PFSK-1 (cell line): ENCODE data around the gene IRF6.

Source experiments
- POLR2AphosphoS5 ChIP-seq: IDR thresholded peaks from 2 replicates; pipeline ENCODE4 v1.6.1; 2012; ENCODE audit warnings: low read depth, mild to moderate bottlenecking, control low read depth, low read length, moderate library complexity
- TF ChIP-seq, protein P1 (sequence below), 2 experiments: IDR thresholded peaks; 2 replicates each; pipeline versions ENCODE4 v1.6.1 to v1.8.0; 2011 to 2012; ENCODE audit warnings: low read depth in 2 of 2, low read length in 2 of 2, control low read depth in 1 of 2, inconsistent platforms in 1 of 2, mild to moderate bottlenecking in 1 of 2, moderate library complexity in 1 of 2; ENCODE audit not compliant: insufficient read depth in 1 of 2

DNA sequence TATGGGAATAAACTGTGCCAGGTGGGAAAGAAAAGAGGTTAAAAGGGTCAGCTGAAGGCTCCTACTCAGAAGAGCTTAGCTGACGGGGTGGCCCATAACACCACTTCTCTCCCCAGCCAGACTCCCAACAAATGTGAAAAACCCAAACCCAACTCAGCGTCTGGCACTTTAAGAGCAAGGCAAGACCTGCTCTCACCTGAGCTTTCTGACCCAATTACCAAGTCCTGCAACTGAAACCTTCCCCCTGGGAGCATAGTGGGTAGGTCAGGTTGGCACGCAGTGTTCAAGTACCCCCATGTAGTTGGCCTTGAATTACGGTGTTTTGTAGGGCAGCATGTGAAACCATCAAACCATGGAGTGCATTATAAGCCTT is 3.2 kb downstream of the IRF6 start:
- TF ChIP-seq, protein P1, sequence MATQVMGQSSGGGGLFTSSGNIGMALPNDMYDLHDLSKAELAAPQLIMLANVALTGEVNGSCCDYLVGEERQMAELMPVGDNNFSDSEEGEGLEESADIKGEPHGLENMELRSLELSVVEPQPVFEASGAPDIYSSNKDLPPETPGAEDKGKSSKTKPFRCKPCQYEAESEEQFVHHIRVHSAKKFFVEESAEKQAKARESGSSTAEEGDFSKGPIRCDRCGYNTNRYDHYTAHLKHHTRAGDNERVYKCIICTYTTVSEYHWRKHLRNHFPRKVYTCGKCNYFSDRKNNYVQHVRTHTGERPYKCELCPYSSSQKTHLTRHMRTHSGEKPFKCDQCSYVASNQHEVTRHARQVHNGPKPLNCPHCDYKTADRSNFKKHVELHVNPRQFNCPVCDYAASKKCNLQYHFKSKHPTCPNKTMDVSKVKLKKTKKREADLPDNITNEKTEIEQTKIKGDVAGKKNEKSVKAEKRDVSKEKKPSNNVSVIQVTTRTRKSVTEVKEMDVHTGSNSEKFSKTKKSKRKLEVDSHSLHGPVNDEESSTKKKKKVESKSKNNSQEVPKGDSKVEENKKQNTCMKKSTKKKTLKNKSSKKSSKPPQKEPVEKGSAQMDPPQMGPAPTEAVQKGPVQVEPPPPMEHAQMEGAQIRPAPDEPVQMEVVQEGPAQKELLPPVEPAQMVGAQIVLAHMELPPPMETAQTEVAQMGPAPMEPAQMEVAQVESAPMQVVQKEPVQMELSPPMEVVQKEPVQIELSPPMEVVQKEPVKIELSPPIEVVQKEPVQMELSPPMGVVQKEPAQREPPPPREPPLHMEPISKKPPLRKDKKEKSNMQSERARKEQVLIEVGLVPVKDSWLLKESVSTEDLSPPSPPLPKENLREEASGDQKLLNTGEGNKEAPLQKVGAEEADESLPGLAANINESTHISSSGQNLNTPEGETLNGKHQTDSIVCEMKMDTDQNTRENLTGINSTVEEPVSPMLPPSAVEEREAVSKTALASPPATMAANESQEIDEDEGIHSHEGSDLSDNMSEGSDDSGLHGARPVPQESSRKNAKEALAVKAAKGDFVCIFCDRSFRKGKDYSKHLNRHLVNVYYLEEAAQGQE (IDR thresholded peaks at IDR 0.05; ENCODE audit: insufficient read depth in 1 of 2, low read depth in 2 of 2, low read length in 2 of 2): no peak
- no peak for TF ChIP-seq POLR2AphosphoS5
